OCI-LY1 (cell line): ENCODE results near the gene PDZRN3.

Source experiments
- EZH2 ChIP-seq: fragments of 200-600 bp; sonication (generic), shearing (Covaris generic); IDR thresholded peaks from 2 replicates; pipeline ENCODE4 v1.8.0; 2017; ENCODE audit warnings: borderline replicate concordance, mixed run types, mild to moderate bottlenecking, antibody characterized with exemption, low read length, moderate library complexity, mixed read lengths
- TF ChIP-seq, protein P1 (sequence below): fragments of 200-600 bp; sonication (generic), shearing (Covaris generic); IDR thresholded peaks from 2 replicates; pipeline ENCODE4 v1.5.1; 2017; ENCODE audit warnings: mild to moderate bottlenecking, antibody characterized with exemption, low read length, moderate library complexity, mixed read lengths

DNA sequence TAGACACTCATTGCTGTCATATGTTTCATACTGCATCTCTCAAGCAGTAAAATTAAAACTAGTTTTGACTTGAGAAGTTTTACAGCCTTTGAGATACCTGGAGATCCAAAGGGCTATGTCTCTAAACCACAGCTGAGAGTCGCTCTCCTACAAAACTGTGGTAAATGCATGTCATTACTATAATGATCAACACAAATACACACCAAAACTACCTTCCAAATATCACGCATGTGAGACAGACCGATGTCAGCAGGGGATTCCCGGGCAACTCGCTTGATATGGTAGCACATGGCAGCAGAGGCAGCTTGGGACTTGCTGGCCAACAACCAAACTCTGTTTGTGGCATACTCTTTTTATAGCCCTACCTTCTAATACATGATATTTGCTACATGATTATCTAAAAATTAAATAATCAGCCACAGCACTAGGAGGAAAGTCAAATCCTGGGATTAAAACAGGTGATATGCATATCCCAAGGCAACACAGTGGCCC is 56.3 kb downstream of the PDZRN3 start:
- TF ChIP-seq, protein P1, sequence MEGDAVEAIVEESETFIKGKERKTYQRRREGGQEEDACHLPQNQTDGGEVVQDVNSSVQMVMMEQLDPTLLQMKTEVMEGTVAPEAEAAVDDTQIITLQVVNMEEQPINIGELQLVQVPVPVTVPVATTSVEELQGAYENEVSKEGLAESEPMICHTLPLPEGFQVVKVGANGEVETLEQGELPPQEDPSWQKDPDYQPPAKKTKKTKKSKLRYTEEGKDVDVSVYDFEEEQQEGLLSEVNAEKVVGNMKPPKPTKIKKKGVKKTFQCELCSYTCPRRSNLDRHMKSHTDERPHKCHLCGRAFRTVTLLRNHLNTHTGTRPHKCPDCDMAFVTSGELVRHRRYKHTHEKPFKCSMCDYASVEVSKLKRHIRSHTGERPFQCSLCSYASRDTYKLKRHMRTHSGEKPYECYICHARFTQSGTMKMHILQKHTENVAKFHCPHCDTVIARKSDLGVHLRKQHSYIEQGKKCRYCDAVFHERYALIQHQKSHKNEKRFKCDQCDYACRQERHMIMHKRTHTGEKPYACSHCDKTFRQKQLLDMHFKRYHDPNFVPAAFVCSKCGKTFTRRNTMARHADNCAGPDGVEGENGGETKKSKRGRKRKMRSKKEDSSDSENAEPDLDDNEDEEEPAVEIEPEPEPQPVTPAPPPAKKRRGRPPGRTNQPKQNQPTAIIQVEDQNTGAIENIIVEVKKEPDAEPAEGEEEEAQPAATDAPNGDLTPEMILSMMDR: no peak
- no peak for TF ChIP-seq EZH2
